Stimulated activated memory B cell treated with anti-CD40 and anti-IgM and Interleukin-4, amounts not matched to agents 10 μg/mL and 1 μg/mL and 100 μg/mL, for 72 hours (primary cell): ENCODE results near the gene CPNE5.

ENCODE experiments used
- ATAC-seq: fragments of 150-1000 bp; cut with Tn5 transposase; 2 replicates; pipeline ENCODE4 v1.10.0; 2021
- H3K27ac Mint-ChIP-seq: one replicate; pipeline ENCODE4 v1.8.0; 2022; ENCODE audit warnings: mild to moderate bottlenecking, mixed read lengths
- H3K27me3 Mint-ChIP-seq: one replicate; pipeline ENCODE4 v1.8.0; 2022; ENCODE audit warnings: mixed read lengths
- H3K36me3 Mint-ChIP-seq: one replicate; pipeline ENCODE4 v1.8.0; 2022; ENCODE audit warnings: mixed read lengths
- H3K4me1 Mint-ChIP-seq: one replicate; pipeline ENCODE4 v1.8.0; 2022; ENCODE audit warnings: mixed read lengths
- H3K4me3 Mint-ChIP-seq: one replicate; pipeline ENCODE4 v1.8.0; 2022; ENCODE audit warnings: mild to moderate bottlenecking, moderate library complexity, mixed read lengths
- H3K9me3 Mint-ChIP-seq: one replicate; pipeline ENCODE4 v1.8.0; 2022; ENCODE audit warnings: mixed read lengths

The CPNE5 gene

DNA sequence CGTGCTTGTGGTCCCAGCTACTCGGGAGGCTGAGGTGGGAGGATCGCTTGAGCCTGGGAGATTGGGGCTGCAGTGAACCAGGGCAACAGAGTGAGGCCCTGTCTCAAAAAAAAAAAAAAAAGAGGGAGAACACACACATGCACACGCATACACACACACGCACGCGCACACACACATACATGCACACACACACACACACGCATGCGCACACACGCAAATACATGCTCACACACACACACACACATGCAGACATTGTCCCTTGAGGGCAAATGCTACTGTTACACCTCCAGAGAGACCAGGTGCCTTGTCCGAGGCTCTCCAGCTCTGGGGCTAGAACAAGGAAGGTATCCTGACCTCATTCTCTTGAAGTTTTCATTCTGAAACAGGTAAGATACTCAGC lies 77.1 kb downstream of the CPNE5 start:
- no peaks in the 10 kb centered on the region for H3K36me3 Mint-ChIP-seq
- ATAC-seq: no peak
- no peak overlapping the region for H3K4me3 Mint-ChIP-seq
- H3K4me1 Mint-ChIP-seq: peaks cover 46% of the 10 kb centered on the region
- H3K27me3 Mint-ChIP-seq: no peaks in the 10 kb centered on the region
- no peaks in the 10 kb centered on the region for H3K9me3 Mint-ChIP-seq
- H3K27ac Mint-ChIP-seq: no peak overlapping the region

DNA sequence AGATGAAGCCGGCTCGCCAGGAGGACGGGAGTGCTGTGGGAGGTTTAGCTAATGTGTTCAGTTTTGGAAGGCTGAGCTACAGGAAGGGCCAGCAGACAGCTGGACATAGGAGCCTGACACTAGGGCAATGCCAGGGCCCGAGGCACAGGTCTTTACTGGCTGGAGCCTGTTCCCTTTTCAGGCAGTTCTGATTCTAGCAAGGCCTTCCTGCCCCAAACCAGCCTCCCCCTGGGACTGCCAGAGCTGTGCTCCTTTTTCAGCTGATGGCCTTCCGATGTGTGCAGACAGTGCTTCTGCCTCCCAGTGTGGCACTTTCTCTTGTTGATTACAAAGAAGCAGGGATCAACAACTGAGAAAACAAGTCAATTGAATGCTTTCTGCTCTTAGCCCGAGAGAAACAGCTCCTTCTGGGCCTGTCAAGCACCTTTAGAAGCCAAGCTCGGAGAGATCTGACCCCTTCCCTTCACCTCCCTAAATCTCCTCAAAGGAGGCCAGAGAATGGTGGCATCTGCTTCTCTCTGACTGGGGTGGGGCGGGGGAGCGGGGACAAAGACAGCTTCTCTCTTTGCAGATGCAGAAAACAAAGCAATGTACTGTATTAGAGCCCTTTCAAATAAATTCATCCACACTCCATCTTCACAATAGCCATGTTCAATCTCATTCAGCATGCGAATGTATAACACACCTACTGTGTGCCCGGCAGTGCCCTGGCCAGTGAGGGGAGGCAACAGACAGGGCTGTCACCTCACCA lies 78.4 kb downstream of the CPNE5 start:
- ATAC-seq: no peak
- H3K27me3 Mint-ChIP-seq: no peaks in the 10 kb centered on the region
- no peak overlapping the region for H3K4me3 Mint-ChIP-seq
- H3K27ac Mint-ChIP-seq: no peak overlapping the region
- H3K9me3 Mint-ChIP-seq: no peaks in the 10 kb centered on the region
- H3K36me3 Mint-ChIP-seq: no peaks in the 10 kb centered on the region
- H3K4me1 Mint-ChIP-seq: peaks cover 50% of the 10 kb centered on the region

DNA sequence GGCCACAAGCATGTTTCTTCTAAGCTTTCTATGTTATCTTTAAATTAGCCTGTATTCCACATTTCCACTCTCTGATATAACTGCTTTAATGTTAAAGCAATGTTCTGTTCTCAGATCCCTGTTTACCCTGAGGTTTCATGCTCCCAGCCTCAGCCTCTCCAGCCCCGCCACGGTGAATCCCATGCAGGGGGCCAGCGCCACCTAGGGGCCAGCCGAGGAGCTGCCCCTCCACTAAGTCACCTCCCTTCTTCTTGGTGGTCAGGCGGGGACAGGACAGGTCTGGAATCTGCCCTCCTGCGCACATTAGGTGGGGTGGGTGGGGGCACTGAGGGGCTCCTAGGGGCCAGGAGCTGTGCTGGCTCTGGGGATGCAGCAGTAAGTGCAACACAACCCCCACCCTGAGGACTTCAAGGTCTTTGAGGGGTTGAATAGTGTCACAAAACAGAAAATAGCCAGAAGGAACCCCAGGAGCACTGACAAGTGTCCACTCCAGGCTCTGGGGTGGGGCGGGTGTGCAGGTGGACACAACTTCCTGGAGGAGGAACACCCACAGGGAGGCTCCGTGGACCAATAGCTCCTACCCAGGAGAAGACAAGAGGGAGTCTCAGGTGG lies 80.0 kb downstream of the CPNE5 start:
- Mint-ChIP-seq H3K36me3 (no peaks in the 10 kb centered on the region), H3K4me1 (peaks cover 52% of the 10 kb centered on the region), H3K4me3 (no peak overlapping the region), H3K27me3 (no peaks in the 10 kb centered on the region), H3K27ac (no peak overlapping the region), H3K9me3 (no peaks in the 10 kb centered on the region)
- ATAC-seq: peak; percentile 70

DNA sequence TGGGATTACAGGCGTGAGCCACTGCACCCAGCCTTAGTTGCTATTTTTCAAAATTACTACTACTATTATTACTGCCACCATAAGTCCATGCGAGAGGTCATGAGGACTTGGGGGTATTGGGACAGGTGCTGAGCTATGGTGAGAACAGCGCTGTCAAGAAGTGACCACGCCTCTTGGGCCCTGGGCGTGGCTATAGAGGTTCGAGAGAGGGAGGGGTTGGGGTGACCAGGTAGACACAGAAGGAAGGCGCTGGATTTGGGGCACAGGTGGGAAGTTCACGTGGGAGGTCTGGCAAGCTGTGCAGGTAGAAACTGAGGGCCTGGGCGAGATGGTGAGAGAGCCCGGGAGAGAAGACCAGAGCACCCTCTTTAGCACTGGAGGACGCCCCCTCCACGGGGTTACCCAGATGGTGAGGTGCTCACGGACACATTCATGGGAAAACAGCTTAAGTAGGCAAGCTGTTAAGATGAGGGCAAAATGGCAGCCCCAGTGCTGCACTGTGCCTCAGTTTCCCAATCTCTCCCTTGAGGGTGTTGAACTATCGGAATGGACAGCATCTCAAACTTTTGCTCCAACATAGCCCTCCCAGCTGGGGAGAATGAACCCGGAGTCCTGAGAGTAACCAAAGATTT lies 80.6 kb downstream of the CPNE5 start:
- peak overlapping the region; percentile 21 for H3K4me3 Mint-ChIP-seq
- H3K4me1 Mint-ChIP-seq: peaks cover 58% of the 10 kb centered on the region
- ATAC-seq: peak; percentile 50
- H3K9me3 Mint-ChIP-seq: no peaks in the 10 kb centered on the region
- no peaks in the 10 kb centered on the region for H3K36me3 Mint-ChIP-seq
- H3K27ac Mint-ChIP-seq: peak overlapping the region; percentile 1
- no peaks in the 10 kb centered on the region for H3K27me3 Mint-ChIP-seq

DNA sequence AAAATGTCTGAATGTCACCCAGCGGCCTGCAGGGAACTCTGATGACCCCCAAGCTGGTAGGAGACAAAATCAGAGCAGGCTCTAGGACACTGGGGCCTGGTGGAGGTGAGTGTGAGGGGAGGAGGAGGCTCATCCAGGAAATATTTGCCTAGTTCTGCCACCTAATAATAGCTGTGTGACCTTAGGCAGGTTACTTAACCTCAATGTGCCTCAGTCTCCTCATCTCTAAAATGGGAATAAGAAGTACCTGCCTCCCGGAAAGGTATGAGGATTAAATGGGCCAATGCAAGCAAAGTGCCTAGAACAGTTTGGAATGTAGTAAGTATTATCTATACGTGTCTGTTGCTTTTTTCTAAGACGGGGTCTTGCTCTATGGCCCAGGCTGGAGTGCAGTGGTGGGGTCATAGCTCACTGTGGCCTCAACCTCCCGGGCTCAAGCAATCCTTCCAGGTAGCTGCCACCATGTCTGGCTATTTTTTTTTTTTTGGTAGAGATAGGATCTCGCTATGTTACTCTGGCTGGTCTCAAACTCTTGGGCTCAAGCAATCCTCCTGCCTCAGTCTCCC lies 81.2 kb downstream of the CPNE5 start:
- Mint-ChIP-seq H3K27me3 (no peaks in the 10 kb centered on the region), H3K4me1 (peaks cover 64% of the 10 kb centered on the region), H3K4me3 (no peak overlapping the region), H3K9me3 (no peaks in the 10 kb centered on the region), H3K36me3 (no peaks in the 10 kb centered on the region), H3K27ac (peak overlapping the region; percentile 90)
- no peak for ATAC-seq

DNA sequence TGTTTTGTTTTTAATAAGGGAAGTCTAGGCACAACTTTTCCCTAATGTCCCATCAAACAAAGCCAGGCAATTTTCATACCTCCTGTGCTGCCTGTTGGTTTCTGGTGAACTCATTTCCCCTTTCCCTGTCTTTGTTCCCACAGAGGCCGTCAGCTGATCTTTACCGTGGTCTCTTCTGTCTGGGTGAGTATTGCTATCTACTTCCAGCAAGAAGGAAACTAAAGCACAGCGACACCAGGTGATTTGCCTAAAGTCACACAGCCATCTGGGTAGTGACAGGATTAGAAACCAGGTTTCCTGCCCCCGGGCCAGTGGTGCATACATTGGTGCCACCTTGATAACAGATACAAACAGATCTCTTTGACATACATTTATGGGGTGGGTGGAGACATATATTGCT lies 82.0 kb downstream of the CPNE5 start:
- peak; percentile 21 for ATAC-seq
- H3K4me3 Mint-ChIP-seq: peak overlapping the region; percentile 75
- no peaks in the 10 kb centered on the region for H3K9me3 Mint-ChIP-seq
- peaks cover 72% of the 10 kb centered on the region for H3K4me1 Mint-ChIP-seq
- no peaks in the 10 kb centered on the region for H3K36me3 Mint-ChIP-seq
- no peaks in the 10 kb centered on the region for H3K27me3 Mint-ChIP-seq
- H3K27ac Mint-ChIP-seq: peak overlapping the region; percentile 90

DNA sequence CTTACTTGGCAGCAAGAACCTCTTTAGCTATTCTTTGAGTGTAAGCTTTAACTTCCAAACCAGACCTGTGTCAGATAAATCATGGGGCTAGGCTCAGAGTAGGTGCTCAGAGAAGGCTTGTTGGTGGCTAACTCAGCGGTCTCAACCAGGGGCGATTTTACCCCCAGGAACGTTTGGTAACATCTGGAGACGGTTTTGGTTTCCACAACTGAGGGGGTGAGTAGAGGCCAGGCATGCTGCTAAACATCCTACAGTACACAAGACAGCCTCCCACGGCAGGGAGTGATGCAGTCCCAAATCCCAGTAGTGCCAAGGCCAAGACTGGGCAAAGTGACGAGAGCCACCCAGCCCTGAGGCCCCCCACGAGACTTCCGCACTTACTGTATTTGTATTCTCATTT lies 82.5 kb downstream of the CPNE5 start:
- no peaks in the 10 kb centered on the region for H3K27me3 Mint-ChIP-seq
- peak overlapping the region; percentile 75 for H3K4me3 Mint-ChIP-seq
- H3K27ac Mint-ChIP-seq: peak overlapping the region; percentile 90
- H3K4me1 Mint-ChIP-seq: peaks cover 76% of the 10 kb centered on the region
- H3K36me3 Mint-ChIP-seq: peaks cover 2% of the 10 kb centered on the region
- no peak for ATAC-seq
- no peaks in the 10 kb centered on the region for H3K9me3 Mint-ChIP-seq

DNA sequence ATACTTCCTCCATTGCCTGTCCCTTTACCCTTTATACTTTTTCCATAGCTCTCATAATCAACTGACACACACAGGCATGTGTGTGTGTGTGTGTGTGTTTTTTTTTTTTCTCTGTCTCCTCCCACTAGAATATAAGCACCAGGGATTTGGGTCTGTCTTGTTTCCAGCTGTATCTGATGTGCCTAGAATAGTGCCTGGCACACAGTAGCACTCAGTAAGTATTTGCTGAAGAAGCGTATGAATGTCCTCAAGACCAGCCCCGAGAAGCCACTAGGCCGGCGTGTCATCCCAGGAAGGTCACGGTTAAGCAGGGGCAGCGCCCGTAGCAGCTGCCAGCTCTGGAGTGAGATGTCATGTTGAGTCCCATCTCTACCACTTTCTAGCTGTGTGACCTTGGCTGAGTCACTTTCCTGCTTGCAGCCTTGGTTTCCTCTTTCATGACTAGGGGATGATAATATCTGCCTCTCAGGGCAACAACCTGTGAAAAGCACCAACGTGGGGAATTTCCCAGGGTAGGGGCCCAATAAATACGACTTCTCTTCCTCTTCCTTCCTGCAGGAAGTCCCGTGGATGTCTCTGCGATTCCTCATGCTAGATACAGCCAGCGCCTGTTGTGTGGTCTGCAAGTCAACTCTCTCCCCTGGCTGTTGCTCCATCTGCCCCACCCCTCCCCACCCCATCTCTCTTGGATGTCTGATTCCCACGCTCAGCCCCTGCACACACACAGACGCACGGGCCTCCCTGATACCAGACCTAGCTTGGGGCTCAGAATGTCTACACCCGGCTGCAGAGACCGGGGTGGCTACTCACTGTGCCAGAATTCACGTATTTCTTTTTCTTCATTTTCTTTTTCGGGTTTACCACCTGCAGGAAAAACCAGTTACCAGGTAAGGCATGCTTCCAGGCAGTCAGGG lies 83.6 kb downstream of the CPNE5 start:
- peaks cover 87% of the 10 kb centered on the region for H3K4me1 Mint-ChIP-seq
- H3K27ac Mint-ChIP-seq: peak overlapping the region; percentile 90
- H3K27me3 Mint-ChIP-seq: no peaks in the 10 kb centered on the region
- ATAC-seq: peak; percentile 72
- peak overlapping the region; percentile 75 for H3K4me3 Mint-ChIP-seq
- H3K36me3 Mint-ChIP-seq: peaks cover 10% of the 10 kb centered on the region
- no peaks in the 10 kb centered on the region for H3K9me3 Mint-ChIP-seq

DNA sequence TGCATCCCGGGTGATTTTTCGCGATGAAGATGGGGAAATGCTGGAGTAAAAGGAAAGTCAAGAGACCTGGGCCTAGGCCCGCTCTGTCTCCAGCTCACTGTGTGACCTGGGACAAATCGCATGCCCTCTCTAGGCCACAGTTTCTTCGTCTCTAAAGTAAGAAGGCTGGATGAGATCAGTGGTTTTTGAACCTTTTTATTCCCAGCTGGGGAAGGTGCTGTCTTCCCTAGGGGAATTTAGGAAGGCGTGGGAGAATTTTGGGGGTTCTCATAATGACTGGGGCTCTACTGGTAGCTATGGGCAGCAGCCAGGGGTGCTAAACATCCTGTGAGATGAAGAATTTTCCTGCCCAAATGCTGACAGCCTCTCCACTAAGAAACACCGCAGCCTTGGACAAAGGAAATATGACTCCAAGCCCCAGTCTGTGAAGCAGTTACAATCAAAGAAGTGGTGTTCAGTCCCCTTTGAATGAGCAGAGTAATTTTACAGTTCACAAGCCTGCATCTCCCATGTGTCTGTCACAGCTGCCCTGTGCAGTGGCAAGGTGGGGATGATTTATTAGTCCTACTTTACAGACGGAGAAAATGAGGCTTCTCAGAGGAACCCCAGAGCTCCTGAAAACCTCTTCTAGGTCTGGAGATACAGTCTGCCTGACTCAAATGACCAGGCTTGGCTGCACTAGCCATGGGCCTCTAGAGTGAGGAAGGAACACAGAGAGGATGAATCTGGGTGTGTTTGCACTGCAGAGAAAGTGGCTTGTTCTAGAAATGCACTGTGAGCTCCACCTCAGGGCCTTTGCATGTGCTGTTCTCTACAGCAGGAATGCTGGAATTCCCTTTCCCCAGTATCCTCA lies 84.4 kb downstream of the CPNE5 start:
- no peaks in the 10 kb centered on the region for H3K9me3 Mint-ChIP-seq
- H3K27me3 Mint-ChIP-seq: no peaks in the 10 kb centered on the region
- H3K4me1 Mint-ChIP-seq: peaks cover 95% of the 10 kb centered on the region
- peak overlapping the region; percentile 90 for H3K27ac Mint-ChIP-seq
- H3K36me3 Mint-ChIP-seq: peaks cover 18% of the 10 kb centered on the region
- no peak for ATAC-seq
- H3K4me3 Mint-ChIP-seq: peak overlapping the region; percentile 75

DNA sequence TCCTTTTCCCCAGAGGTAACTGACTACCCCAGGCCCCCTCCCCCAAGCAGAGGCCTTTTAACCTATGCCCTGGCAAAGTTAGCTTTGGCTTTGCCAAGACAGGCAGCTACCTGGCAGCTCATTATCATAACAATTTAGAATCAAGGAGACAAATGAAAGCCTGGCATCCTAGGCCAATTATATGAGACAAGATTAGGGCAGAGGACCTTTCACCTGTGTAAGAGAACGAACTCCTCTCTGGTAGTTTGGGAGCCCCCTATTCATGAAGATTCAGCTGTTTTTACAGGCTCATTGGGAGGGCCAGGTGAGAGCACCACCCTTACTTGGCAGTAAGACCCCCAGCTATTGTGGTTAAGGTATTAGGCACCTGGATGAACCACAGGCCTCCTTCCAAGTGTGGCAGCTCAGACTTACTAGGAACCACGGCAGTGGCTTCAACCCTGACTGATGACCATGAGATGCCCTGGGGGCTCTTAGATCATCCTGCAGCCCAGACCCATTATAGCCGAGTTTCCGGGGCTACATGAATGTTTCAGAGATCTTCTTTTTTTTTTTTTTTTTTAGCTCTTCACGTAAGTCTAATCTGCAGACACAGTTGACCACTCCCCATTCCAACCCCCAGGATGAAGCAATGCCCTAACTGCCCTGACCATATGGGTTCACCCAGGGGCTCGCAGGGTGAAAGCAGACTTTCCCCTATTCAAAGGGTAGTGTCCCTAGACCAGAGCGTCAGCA lies 85.4 kb downstream of the CPNE5 start:
- peak overlapping the region; percentile 90 for H3K27ac Mint-ChIP-seq
- peak overlapping the region; percentile 64 for H3K4me3 Mint-ChIP-seq
- H3K27me3 Mint-ChIP-seq: no peaks in the 10 kb centered on the region
- peaks cover 94% of the 10 kb centered on the region for H3K4me1 Mint-ChIP-seq
- H3K36me3 Mint-ChIP-seq: peaks cover 26% of the 10 kb centered on the region
- no peaks in the 10 kb centered on the region for H3K9me3 Mint-ChIP-seq
- no peak for ATAC-seq

DNA sequence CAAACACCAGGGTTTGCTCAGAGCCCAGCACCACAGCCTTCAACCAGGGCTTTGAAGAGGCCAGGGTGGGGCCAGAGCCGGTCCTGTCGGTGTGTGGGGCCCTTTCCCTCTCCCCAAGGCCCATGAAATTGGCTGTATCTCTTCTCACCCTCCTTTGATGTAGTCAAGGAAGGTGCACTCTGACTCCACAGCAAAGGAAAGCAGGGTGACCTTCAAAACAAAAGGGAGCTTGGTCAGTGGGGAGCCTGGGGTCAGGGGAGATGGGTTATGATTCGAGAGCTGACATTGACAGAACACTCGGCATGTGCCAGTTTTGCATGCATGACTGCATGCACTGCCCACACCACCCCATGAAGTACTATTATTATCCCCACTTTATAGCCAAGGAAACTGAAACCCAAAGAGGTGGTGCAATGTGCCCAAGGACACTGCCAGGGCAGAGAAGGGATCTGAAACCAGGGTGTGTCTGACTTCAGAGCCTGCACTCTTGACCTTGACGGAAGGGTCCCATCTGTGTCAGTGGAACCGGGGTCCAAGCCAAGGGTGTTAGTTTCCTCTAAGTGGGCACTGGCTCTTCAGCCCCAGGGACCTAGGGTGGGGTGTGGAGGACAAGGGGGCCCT lies 86.2 kb downstream of the CPNE5 start:
- Mint-ChIP-seq H3K9me3 (no peaks in the 10 kb centered on the region), H3K27ac (peak overlapping the region; percentile 90), H3K27me3 (no peaks in the 10 kb centered on the region), H3K4me3 (peak overlapping the region; percentile 22), H3K36me3 (peaks cover 32% of the 10 kb centered on the region), H3K4me1 (peaks cover 92% of the 10 kb centered on the region)
- ATAC-seq: peak; percentile 88

DNA sequence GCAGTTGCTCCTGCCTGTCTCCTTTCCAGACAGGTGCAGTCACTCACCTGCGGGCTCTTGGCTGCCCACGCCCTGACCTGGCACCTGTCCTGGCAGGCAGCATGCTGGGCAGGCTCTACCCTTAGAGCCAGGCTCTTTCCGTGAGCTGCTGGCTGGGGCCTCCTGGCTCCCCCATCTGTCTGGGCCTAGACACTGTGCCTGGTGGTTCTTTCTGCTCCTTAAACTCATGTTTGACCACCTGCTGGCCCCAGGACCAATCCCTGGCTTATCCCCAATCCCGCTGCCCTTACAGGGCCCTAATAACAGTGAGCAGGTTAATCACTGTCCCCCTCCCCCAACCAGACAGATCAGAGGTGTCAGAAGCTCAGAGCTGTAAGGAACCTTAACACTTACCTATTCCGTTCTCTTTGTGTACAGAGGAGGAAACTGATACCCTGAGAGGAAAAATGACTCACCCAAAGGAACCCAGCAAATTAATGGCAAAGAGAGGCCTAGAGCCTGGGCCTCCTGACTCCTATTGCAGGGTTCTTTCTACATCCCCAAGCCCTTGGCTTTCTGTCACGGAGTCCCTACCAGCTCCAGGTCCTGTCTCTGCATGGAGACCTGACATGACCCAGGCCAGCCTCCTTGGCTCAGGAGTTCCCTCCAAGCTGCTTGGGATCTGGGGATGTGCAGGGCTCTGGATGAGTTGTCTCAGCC lies 86.9 kb downstream of the CPNE5 start:
- H3K9me3 Mint-ChIP-seq: no peaks in the 10 kb centered on the region
- peaks cover 32% of the 10 kb centered on the region for H3K36me3 Mint-ChIP-seq
- ATAC-seq: no peak
- peak overlapping the region; percentile 90 for H3K27ac Mint-ChIP-seq
- H3K4me1 Mint-ChIP-seq: peaks cover 86% of the 10 kb centered on the region
- peak overlapping the region; percentile 33 for H3K4me3 Mint-ChIP-seq
- H3K27me3 Mint-ChIP-seq: no peaks in the 10 kb centered on the region

DNA sequence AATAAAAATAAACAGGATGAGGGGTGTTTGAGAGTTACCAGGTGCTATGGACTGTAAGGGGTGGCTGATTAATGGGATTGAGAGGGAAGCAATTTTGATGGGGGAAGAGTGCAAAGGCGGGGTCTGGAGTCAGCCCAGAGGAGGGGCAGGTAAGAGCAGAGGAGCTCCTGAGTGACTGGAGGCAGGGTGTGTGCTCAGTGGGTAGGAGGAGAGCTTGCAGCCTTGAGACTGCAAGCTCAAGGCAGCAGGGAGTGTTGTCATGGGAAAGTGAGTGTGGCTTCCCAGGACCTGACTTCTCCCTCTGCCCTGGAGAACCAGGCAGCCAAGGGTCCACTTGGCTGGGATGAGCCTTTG lies 87.4 kb downstream of the CPNE5 start:
- Mint-ChIP-seq H3K4me3 (no peak overlapping the region), H3K4me1 (peaks cover 86% of the 10 kb centered on the region), H3K27ac (peak overlapping the region; percentile 90), H3K36me3 (peaks cover 32% of the 10 kb centered on the region), H3K27me3 (no peaks in the 10 kb centered on the region), H3K9me3 (no peaks in the 10 kb centered on the region)
- no peak for ATAC-seq
